ENCODE results near the gene CFAP410. TPM values are rescaled to one million over a fixed set of nuclear protein-coding genes. Genes with fewer than 3 reads are reported as not detected.
A peak's percentile ranks its signal among the peaks of the same experiment; 100 is the strongest.

Gene CFAP410
- total RNA-seq, 2 donors from 2014 or later: 19.8 to 21.4 TPM

DNA sequence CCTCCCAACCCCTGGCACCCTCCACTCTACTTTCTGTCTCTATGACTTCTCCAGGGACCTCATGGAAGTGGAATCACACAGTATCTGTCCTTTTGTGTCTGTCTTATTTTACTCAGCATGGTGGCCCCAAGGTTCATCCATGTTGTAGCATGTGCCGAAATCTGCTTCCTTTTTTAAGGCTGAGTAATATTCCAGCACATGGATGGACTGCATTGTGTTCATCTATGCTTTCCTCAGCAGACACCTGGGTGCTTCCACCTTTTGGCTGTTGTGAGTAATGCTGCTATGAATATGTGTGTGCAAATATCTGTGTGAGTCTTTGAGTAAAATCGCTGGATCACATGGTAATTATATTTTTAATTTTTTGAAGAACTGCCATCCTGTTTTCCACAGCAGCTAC is 40.9 kb downstream of the CFAP410 start:
- Histone ChIP-seq H3K36me3 (no peaks in the 10 kb centered on the region), H3K4me1 (peaks cover 21% of the 10 kb centered on the region), H3K9me3 (no peaks in the 10 kb centered on the region), H3K4me3 (no peak overlapping the region), H3K27me3 (no peaks in the 10 kb centered on the region), H3K9ac (ENCODE audit: low read depth in 2 of 2, low read length in 2 of 2) (no peak overlapping the region), H3K27ac (no peak overlapping the region)
- TF ChIP-seq, protein P1, sequence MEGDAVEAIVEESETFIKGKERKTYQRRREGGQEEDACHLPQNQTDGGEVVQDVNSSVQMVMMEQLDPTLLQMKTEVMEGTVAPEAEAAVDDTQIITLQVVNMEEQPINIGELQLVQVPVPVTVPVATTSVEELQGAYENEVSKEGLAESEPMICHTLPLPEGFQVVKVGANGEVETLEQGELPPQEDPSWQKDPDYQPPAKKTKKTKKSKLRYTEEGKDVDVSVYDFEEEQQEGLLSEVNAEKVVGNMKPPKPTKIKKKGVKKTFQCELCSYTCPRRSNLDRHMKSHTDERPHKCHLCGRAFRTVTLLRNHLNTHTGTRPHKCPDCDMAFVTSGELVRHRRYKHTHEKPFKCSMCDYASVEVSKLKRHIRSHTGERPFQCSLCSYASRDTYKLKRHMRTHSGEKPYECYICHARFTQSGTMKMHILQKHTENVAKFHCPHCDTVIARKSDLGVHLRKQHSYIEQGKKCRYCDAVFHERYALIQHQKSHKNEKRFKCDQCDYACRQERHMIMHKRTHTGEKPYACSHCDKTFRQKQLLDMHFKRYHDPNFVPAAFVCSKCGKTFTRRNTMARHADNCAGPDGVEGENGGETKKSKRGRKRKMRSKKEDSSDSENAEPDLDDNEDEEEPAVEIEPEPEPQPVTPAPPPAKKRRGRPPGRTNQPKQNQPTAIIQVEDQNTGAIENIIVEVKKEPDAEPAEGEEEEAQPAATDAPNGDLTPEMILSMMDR (IDR thresholded peaks at IDR 0.05): no peak
- intact Hi-C loops (cut with DNase I): no loop called here
- DNase-seq: no peak

GRCh38 chr21:44297525-44298290 is 41.5 kb downstream of the CFAP410 start:
- intact Hi-C loops (cut with DNase I): no loop called here
- Histone ChIP-seq H3K36me3 (no peaks in the 10 kb centered on the region), H3K9me3 (no peaks in the 10 kb centered on the region), H3K4me1 (peaks cover 16% of the 10 kb centered on the region), H3K27ac (no peak overlapping the region), H3K4me3 (no peak overlapping the region), H3K27me3 (no peaks in the 10 kb centered on the region), H3K9ac (ENCODE audit: low read depth in 2 of 2, low read length in 2 of 2) (no peak overlapping the region)
- TF ChIP-seq, protein P1 (IDR thresholded peaks at IDR 0.05): peak; percentile 67
- peak; percentile 90 for DNase-seq

- H3K4me3 ChIP-seq: no peak overlapping the region
- intact Hi-C loops (cut with DNase I): no loop called here
- H3K4me1 ChIP-seq: peaks cover 10% of the 10 kb centered on the region
- H3K27me3 ChIP-seq: no peaks in the 10 kb centered on the region
- H3K9ac ChIP-seq (ENCODE audit: low read depth in 2 of 2, low read length in 2 of 2): no peak overlapping the region
- H3K36me3 ChIP-seq: no peaks in the 10 kb centered on the region
- H3K9me3 ChIP-seq: no peaks in the 10 kb centered on the region
- DNase-seq: no peak
- no peak overlapping the region for H3K27ac ChIP-seq
- TF ChIP-seq, protein P1 (IDR thresholded peaks at IDR 0.05): no peak
Observed at GRCh38 chr21:44296916-44297315, 42.3 kb downstream of the CFAP410 start.

DNA sequence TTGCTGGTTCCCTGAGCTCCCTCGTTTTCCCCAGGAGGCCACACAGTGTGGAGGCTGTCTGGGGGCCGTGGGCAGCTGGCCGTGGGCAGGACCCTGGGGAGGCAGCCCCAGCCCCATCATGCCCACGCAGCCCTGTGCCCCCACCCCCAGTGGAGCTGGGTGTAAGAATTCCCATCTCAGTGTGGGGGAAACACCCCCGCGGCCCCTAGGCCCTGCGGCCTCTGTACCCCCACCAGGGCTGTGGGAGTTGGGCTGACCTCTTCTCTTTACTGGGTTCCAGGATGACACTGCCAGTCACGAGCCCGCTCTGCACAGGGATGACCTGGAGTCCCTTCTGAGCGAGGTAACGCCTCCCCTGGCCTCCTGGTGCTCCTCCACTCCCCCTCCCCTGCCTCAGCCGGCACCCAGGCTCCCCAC is 43.1 kb downstream of the CFAP410 start:
- TF ChIP-seq, protein P1 (IDR thresholded peaks at IDR 0.05): no peak
- Histone ChIP-seq H3K27ac (no peak overlapping the region), H3K9ac (ENCODE audit: low read depth in 2 of 2, low read length in 2 of 2) (no peak overlapping the region), H3K36me3 (no peaks in the 10 kb centered on the region), H3K9me3 (no peaks in the 10 kb centered on the region), H3K27me3 (no peaks in the 10 kb centered on the region), H3K4me1 (peaks cover 2% of the 10 kb centered on the region), H3K4me3 (no peak overlapping the region)
- intact Hi-C loops (cut with DNase I): no loop called here
- no peak for DNase-seq

GRCh38 chr21:44295646-44296045 is 43.5 kb downstream of the CFAP410 start:
- intact Hi-C loops (cut with DNase I): no loop called here
- Histone ChIP-seq H3K4me3 (no peak overlapping the region), H3K9me3 (no peaks in the 10 kb centered on the region), H3K27ac (no peak overlapping the region), H3K4me1 (no peaks in the 10 kb centered on the region), H3K9ac (ENCODE audit: low read depth in 2 of 2, low read length in 2 of 2) (no peak overlapping the region), H3K27me3 (no peaks in the 10 kb centered on the region), H3K36me3 (no peaks in the 10 kb centered on the region)
- DNase-seq: no peak
- TF ChIP-seq, protein P1 (IDR thresholded peaks at IDR 0.05): no peak

Measured in colonic mucosa (tissue), 4 donors.